Trophoblast cell (in vitro differentiated cells and primary cell): ENCODE data around the gene DHX29. TPM values are rescaled to one million over a fixed set of nuclear protein-coding genes. Genes with fewer than 3 reads are reported as not detected.

Experiments used
- DNase-seq, 2 donors: peaks; one replicate each; pipeline ENCODE4 v3.0.0-alpha.2; 2016
- H2AFZ ChIP-seq: 2 replicates; pipeline ENCODE4 v1.6.1; 2013; ENCODE audit warnings: low read length, moderate library complexity, mild to moderate bottlenecking; ENCODE audit not compliant: insufficient read depth, poor library complexity
- H2AK5ac ChIP-seq: 2 replicates; pipeline ENCODE4 v1.6.1; 2013; ENCODE audit warnings: mild to moderate bottlenecking, low read length
- H2BK120ac ChIP-seq: 2 replicates; pipeline ENCODE4 v1.6.1; 2013; ENCODE audit warnings: low read length, mild to moderate bottlenecking, moderate library complexity; ENCODE audit not compliant: insufficient read depth, poor library complexity
- H2BK12ac ChIP-seq: 2 replicates; pipeline ENCODE4 v1.6.1; 2013; ENCODE audit warnings: mild to moderate bottlenecking, low read length, moderate library complexity
- H2BK5ac ChIP-seq: 2 replicates; pipeline ENCODE4 v1.6.1; 2013; ENCODE audit warnings: low read length, low read depth, moderate library complexity, mild to moderate bottlenecking; ENCODE audit not compliant: poor library complexity
- H3K14ac ChIP-seq: 2 replicates; pipeline ENCODE4 v1.6.1; 2013; ENCODE audit warnings: mild to moderate bottlenecking, low read length
- H3K18ac ChIP-seq: 2 replicates; pipeline ENCODE4 v1.6.1; 2013; ENCODE audit warnings: mild to moderate bottlenecking, low read length
- H3K23ac ChIP-seq: 2 replicates; pipeline ENCODE4 v1.6.1; 2013; ENCODE audit warnings: low read length
- H3K27ac ChIP-seq: 2 replicates; pipeline ENCODE4 v1.5.1; 2013; ENCODE audit warnings: low read depth, mild to moderate bottlenecking, inconsistent platforms, low read length, moderate library complexity
- H3K27me3 ChIP-seq: 2 replicates; pipeline ENCODE4 v1.6.1; 2013; ENCODE audit warnings: inconsistent platforms, mild to moderate bottlenecking, low read length, moderate library complexity; ENCODE audit not compliant: insufficient read depth
- H3K36me3 ChIP-seq, 2 experiments: 1 replicate in 1 of 2; 2 replicates in 1 of 2; pipeline ENCODE4 v1.6.1; 2013; ENCODE audit warnings: low read length in 2 of 2, mild to moderate bottlenecking in 2 of 2, moderate library complexity in 1 of 2; ENCODE audit not compliant: insufficient read depth in 2 of 2, control insufficient read depth in 1 of 2
- H3K4ac ChIP-seq: 2 replicates; pipeline ENCODE4 v1.6.1; 2013; ENCODE audit warnings: low read depth, mild to moderate bottlenecking, low read length, moderate library complexity
- H3K4me1 ChIP-seq, 2 experiments: 1 replicate in 1 of 2; 2 replicates in 1 of 2; pipeline ENCODE4 v1.6.1; 2013; ENCODE audit warnings: low read length in 2 of 2, mild to moderate bottlenecking in 2 of 2, moderate library complexity in 1 of 2; ENCODE audit not compliant: insufficient read depth in 2 of 2, control insufficient read depth in 1 of 2
- H3K4me2 ChIP-seq: 2 replicates; pipeline ENCODE4 v1.6.1; 2013; ENCODE audit warnings: inconsistent platforms, mild to moderate bottlenecking, low read length, moderate library complexity
- H3K4me3 ChIP-seq: 2 replicates; pipeline ENCODE4 v1.5.1; 2013; ENCODE audit warnings: mild to moderate bottlenecking, low read depth, low read length, inconsistent platforms
- H3K79me1 ChIP-seq: one replicate; pipeline ENCODE4 v1.6.1; 2013; ENCODE audit warnings: low read length
- H3K79me2 ChIP-seq: 2 replicates; pipeline ENCODE4 v1.6.1; 2013; ENCODE audit warnings: low read length, mild to moderate bottlenecking; ENCODE audit not compliant: control insufficient read depth, insufficient read depth, poor library complexity
- H3K9ac ChIP-seq: 2 replicates; pipeline ENCODE4 v1.6.1; 2013; ENCODE audit warnings: mild to moderate bottlenecking, low read length
- H3K9me3 ChIP-seq: 2 replicates; pipeline ENCODE4 v1.6.1; 2013; ENCODE audit warnings: low read depth, mild to moderate bottlenecking, control low read depth, inconsistent platforms, low read length; ENCODE audit not compliant: insufficient read depth
- H4K12ac ChIP-seq: 2 replicates; pipeline ENCODE4 v1.6.1; 2013; ENCODE audit warnings: low read depth, mild to moderate bottlenecking, low read length, moderate library complexity
- H4K8ac ChIP-seq: 2 replicates; pipeline ENCODE4 v1.6.1; 2013; ENCODE audit warnings: low read depth, mild to moderate bottlenecking, low read length, moderate library complexity
- H4K91ac ChIP-seq: one replicate; pipeline ENCODE4 v1.6.1; 2013; ENCODE audit warnings: low read depth, mild to moderate bottlenecking, low read length, moderate library complexity
- WGBS: extraction: QIAGEN DNeasy Blood & Tissue Kit; methylation state at CpG from one replicate; pipeline ENCODE4 v1.1.7; 2013; ENCODE audit warnings: missing lambda C conversion rate; ENCODE audit not compliant: insufficient read length, insufficient coverage; ENCODE audit errors: extremely low coverage; 5-methylcytosine and 5-hydroxymethylcytosine counted together
- polyA plus RNA-seq: library from polyadenylated mRNA; stranded (reverse); fragments of 200-250 nt; gene quantifications from 2 replicates; pipeline ENCODE4 v1.2.3, GENCODE V29; 2013

The DHX29 gene, protein sequence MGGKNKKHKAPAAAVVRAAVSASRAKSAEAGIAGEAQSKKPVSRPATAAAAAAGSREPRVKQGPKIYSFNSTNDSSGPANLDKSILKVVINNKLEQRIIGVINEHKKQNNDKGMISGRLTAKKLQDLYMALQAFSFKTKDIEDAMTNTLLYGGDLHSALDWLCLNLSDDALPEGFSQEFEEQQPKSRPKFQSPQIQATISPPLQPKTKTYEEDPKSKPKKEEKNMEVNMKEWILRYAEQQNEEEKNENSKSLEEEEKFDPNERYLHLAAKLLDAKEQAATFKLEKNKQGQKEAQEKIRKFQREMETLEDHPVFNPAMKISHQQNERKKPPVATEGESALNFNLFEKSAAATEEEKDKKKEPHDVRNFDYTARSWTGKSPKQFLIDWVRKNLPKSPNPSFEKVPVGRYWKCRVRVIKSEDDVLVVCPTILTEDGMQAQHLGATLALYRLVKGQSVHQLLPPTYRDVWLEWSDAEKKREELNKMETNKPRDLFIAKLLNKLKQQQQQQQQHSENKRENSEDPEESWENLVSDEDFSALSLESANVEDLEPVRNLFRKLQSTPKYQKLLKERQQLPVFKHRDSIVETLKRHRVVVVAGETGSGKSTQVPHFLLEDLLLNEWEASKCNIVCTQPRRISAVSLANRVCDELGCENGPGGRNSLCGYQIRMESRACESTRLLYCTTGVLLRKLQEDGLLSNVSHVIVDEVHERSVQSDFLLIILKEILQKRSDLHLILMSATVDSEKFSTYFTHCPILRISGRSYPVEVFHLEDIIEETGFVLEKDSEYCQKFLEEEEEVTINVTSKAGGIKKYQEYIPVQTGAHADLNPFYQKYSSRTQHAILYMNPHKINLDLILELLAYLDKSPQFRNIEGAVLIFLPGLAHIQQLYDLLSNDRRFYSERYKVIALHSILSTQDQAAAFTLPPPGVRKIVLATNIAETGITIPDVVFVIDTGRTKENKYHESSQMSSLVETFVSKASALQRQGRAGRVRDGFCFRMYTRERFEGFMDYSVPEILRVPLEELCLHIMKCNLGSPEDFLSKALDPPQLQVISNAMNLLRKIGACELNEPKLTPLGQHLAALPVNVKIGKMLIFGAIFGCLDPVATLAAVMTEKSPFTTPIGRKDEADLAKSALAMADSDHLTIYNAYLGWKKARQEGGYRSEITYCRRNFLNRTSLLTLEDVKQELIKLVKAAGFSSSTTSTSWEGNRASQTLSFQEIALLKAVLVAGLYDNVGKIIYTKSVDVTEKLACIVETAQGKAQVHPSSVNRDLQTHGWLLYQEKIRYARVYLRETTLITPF (N-terminal part only)
- 20.2 and 20.8 TPM in 2 replicates for polyA plus RNA-seq

- Histone ChIP-seq H3K23ac (peak within 1 kb of the TSS; percentile 11), H3K4me1 (peaks cover 0 to 2% of the 10 kb centered on the region in 2 experiments), H3K27me3 (no peaks in the 10 kb centered on the region), H4K91ac (peak within 1 kb of the TSS; percentile 69), H2BK12ac (no peak within 1 kb of the TSS), H2AK5ac (peak within 1 kb of the TSS; percentile 38), H3K27ac (peak within 1 kb of the TSS; percentile 88), H3K9me3 (no peaks in the 10 kb centered on the region), H3K4me3 (peak within 1 kb of the TSS; percentile 81), H2BK5ac (peak within 1 kb of the TSS; percentile 47), H3K9ac (peak within 1 kb of the TSS; percentile 95), H2BK120ac (peak within 1 kb of the TSS; percentile 18), H4K12ac (peak within 1 kb of the TSS; percentile 65), H3K4ac (peak within 1 kb of the TSS; percentile 30), H2AFZ (peak within 1 kb of the TSS; percentile 69), H3K14ac (peak within 1 kb of the TSS; percentile 74), H3K79me1 (peaks cover 11% of the 10 kb centered on the region), H3K36me3 (no peaks in the 10 kb centered on the region), H3K4me2 (peak within 1 kb of the TSS; percentile 94), H3K79me2 (peaks cover 12% of the 10 kb centered on the region), H4K8ac (peak within 1 kb of the TSS; percentile 89), H3K18ac (peak within 1 kb of the TSS; percentile 77)
- no CpG with 5 or more reads among the region's 62 CpGs for WGBS
- peak; percentile 91 to 95 for DNase-seq
Observed at GRCh38 chr5:55307383-55308253, at the start of gene DHX29, which contains the start of gene MTREX. Gene DHX29, minus strand, starts transcription at chr5:55307694. Its CDS starts 121 bp downstream, at chr5:55307573. Gene MTREX, plus strand, starts transcription at chr5:55307989. Its CDS starts 25 bp downstream, at chr5:55308014.

GRCh38 chr5:55356896-55357295 lies 49.4 kb upstream of the DHX29 start:
- no peak for DNase-seq
- no peak overlapping the region for H3K14ac ChIP-seq
- H3K79me1 ChIP-seq: no peaks in the 10 kb centered on the region
- peaks cover 2% of the 10 kb centered on the region for H3K9me3 ChIP-seq
- WGBS: no CpG with 5 or more reads among the region's 4 CpGs
- no peaks in the 10 kb centered on the region for H3K4me1 ChIP-seq
- no peak overlapping the region for H4K8ac ChIP-seq
- H3K79me2 ChIP-seq: no peaks in the 10 kb centered on the region
- H2BK12ac ChIP-seq: no peak overlapping the region
- H4K12ac ChIP-seq: no peak overlapping the region
- no peak overlapping the region for H3K4me3 ChIP-seq
- no peak overlapping the region for H3K4me2 ChIP-seq
- H3K27ac ChIP-seq: no peak overlapping the region
- no peak overlapping the region for H2AFZ ChIP-seq
- H3K27me3 ChIP-seq: no peaks in the 10 kb centered on the region
- no peak overlapping the region for H2AK5ac ChIP-seq
- H4K91ac ChIP-seq: no peak overlapping the region
- no peak overlapping the region for H2BK120ac ChIP-seq
- H3K9ac ChIP-seq: no peak overlapping the region
- H3K23ac ChIP-seq: no peak overlapping the region
- no peak overlapping the region for H3K18ac ChIP-seq
- peaks cover 32 to 36% of the 10 kb centered on the region in 2 experiments for H3K36me3 ChIP-seq
- H3K4ac ChIP-seq: no peak overlapping the region
- H2BK5ac ChIP-seq: no peak overlapping the region

- no peak overlapping the region for H4K91ac ChIP-seq
- H3K79me2 ChIP-seq: no peaks in the 10 kb centered on the region
- H3K9ac ChIP-seq: no peak overlapping the region
- no peaks in the 10 kb centered on the region for H3K27me3 ChIP-seq
- no CpG with 5 or more reads among the region's 1 CpG for WGBS
- no peak overlapping the region for H4K8ac ChIP-seq
- H4K12ac ChIP-seq: no peak overlapping the region
- H3K79me1 ChIP-seq: no peaks in the 10 kb centered on the region
- no peak overlapping the region for H2BK120ac ChIP-seq
- H2AFZ ChIP-seq: no peak overlapping the region
- no peak overlapping the region for H3K14ac ChIP-seq
- no peak overlapping the region for H2AK5ac ChIP-seq
- no peak for DNase-seq
- H3K4me2 ChIP-seq: no peak overlapping the region
- H3K27ac ChIP-seq: no peak overlapping the region
- no peak overlapping the region for H3K4me3 ChIP-seq
- no peak overlapping the region for H3K23ac ChIP-seq
- H3K4me1 ChIP-seq: no peaks in the 10 kb centered on the region
- no peaks in the 10 kb centered on the region for H3K9me3 ChIP-seq
- H3K18ac ChIP-seq: no peak overlapping the region
- H2BK5ac ChIP-seq: no peak overlapping the region
- H3K4ac ChIP-seq: no peak overlapping the region
- H3K36me3 ChIP-seq: peaks cover 29 to 35% of the 10 kb centered on the region in 2 experiments
- no peak overlapping the region for H2BK12ac ChIP-seq
Observed at GRCh38 chr5:55350754-55351153, 43.3 kb upstream of the DHX29 start.
